Nasal cavity respiratory epithelium epithelial cell of viscerocranial mucosa (primary cell): Measurements from ENCODE around the gene CRHR1. TPM values are rescaled to one million over a fixed set of nuclear protein-coding genes. Genes with fewer than 3 reads are reported as not detected.

Experiments used
- total RNA-seq: library from RNA; depleted of rRNA; stranded (reverse); fragments of >200 nt; gene quantifications from 2 replicates; pipeline ENCODE4 v1.2.3, GENCODE V29; 2014

CRHR1 gene
- total RNA-seq = not detected in 2 replicates

DNA sequence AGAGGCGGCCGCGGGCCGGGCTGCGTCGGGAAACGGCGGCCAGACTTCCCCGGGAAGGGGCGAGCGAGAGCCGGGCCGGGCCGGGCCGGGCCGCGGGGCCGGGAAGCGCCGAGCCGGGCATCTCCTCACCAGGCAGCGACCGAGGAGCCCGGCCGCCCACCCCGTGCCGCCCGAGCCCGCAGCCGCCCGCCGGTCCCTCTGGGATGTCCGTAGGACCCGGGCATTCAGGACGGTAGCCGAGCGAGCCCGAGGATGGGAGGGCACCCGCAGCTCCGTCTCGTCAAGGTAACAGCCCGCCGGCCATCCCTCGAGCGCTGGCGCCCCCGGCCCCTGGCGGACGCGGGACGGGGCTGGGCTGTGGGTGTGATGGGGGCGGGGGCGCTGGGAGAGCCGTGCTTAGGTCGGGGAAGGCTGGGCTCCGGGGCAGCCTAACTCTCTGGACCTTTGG, at the start of gene CRHR1:
TSS of gene CRHR1 (plus strand) at position 28 of the 448 bp plus-strand sequence. CDS start at position 253, 225 bp downstream.

GRCh38 chr17:45844695-45845375, 60.7 kb downstream of the CRHR1 start, which contains the start of gene SPPL2C:
TSS of gene SPPL2C (plus strand) at chr17:45844881. CDS start at chr17:45844907, 26 bp downstream.

Other genes with a start within 250 kb of the CRHR1 start
- not detected in 2 replicates for gene SPPL2C, start 60.6 kb downstream of the CRHR1 start, total RNA-seq
- gene MAPT, start 110.2 kb downstream of the CRHR1 start, total RNA-seq = under 0.01 and 0.14 TPM in 2 replicates
- gene STH, start 214.9 kb downstream of the CRHR1 start, total RNA-seq = not detected in 2 replicates